Mesenchymal stem cell (in vitro differentiated cells and primary cell): Measurements from ENCODE around the gene SIM2.

Experiments
- DNase-seq: peaks from one replicate; pipeline ENCODE4 v3.0.0-alpha.2; 2013
- H2AFZ ChIP-seq: one replicate; pipeline ENCODE4 v1.6.1; 2013; ENCODE audit warnings: low read depth, mild to moderate bottlenecking, control low read depth, inconsistent platforms, low read length, moderate library complexity
- H2AK5ac ChIP-seq: 2 replicates; pipeline ENCODE4 v1.6.1; 2013; ENCODE audit warnings: low read length, moderate library complexity, mild to moderate bottlenecking, inconsistent platforms; ENCODE audit not compliant: severe bottlenecking
- H2BK120ac ChIP-seq: one replicate; pipeline ENCODE4 v1.6.1; 2013; ENCODE audit warnings: low read depth, mild to moderate bottlenecking, inconsistent platforms, low read length, moderate library complexity
- H2BK12ac ChIP-seq, 2 experiments: one replicate each; pipeline ENCODE4 v1.6.1; 2013; ENCODE audit warnings: inconsistent platforms in 2 of 2, low read length in 2 of 2, mild to moderate bottlenecking in 2 of 2, moderate library complexity in 2 of 2, control low read depth in 1 of 2
- H2BK15ac ChIP-seq: one replicate; pipeline ENCODE4 v1.6.1; 2013; ENCODE audit warnings: mild to moderate bottlenecking, low read depth, inconsistent platforms; ENCODE audit not compliant: poor library complexity, severe bottlenecking
- H2BK5ac ChIP-seq: 2 replicates; pipeline ENCODE4 v1.6.1; 2013; ENCODE audit warnings: low read depth, mild to moderate bottlenecking, low read length, control low read depth, inconsistent platforms; ENCODE audit not compliant: poor library complexity, severe bottlenecking
- H3K14ac ChIP-seq, 2 experiments: one replicate each; pipeline ENCODE4 v1.6.1; 2013; ENCODE audit warnings: inconsistent platforms in 2 of 2, low read length in 2 of 2, control low read depth in 1 of 2, mild to moderate bottlenecking in 1 of 2, moderate library complexity in 1 of 2
- H3K18ac ChIP-seq, 2 experiments: one replicate each; pipeline ENCODE4 v1.6.1; 2013; ENCODE audit warnings: inconsistent platforms in 2 of 2, low read length in 2 of 2, control low read depth in 1 of 2, low read depth in 1 of 2, mild to moderate bottlenecking in 1 of 2
- H3K23ac ChIP-seq, 2 experiments: one replicate each; pipeline ENCODE4 v1.6.1; 2013; ENCODE audit warnings: inconsistent platforms in 2 of 2, low read length in 2 of 2, mild to moderate bottlenecking in 2 of 2, moderate library complexity in 2 of 2, control low read depth in 1 of 2
- H3K27ac ChIP-seq: 2 replicates; pipeline ENCODE4 v1.5.1; 2013; ENCODE audit warnings: mild to moderate bottlenecking, moderate library complexity, low read length, control low read depth, inconsistent platforms; ENCODE audit not compliant: poor library complexity, severe bottlenecking
- H3K27me3 ChIP-seq, 2 experiments: 2 replicates each; pipeline versions ENCODE4 v1.6.1 to v1.7.0; 2013; ENCODE audit warnings: low read length in 2 of 2, mild to moderate bottlenecking in 2 of 2, moderate library complexity in 2 of 2, control low read depth in 1 of 2, inconsistent platforms in 1 of 2; ENCODE audit not compliant: control insufficient read depth in 1 of 2, insufficient read depth in 1 of 2
- H3K36me3 ChIP-seq, 2 experiments: 2 replicates each; pipeline versions ENCODE4 v1.6.1 to v1.7.0; 2013; ENCODE audit warnings: low read length in 2 of 2, control low read depth in 1 of 2, inconsistent platforms in 1 of 2, low read depth in 1 of 2, mild to moderate bottlenecking in 1 of 2; ENCODE audit not compliant: insufficient read depth in 2 of 2, control insufficient read depth in 1 of 2
- H3K4ac ChIP-seq, 2 experiments: one replicate each; pipeline ENCODE4 v1.6.1; 2013; ENCODE audit warnings: inconsistent platforms in 2 of 2, low read length in 2 of 2, mild to moderate bottlenecking in 2 of 2, moderate library complexity in 2 of 2, control low read depth in 1 of 2, low read depth in 1 of 2
- H3K4me1 ChIP-seq: 2 replicates; pipeline ENCODE4 v1.6.1; 2013; ENCODE audit warnings: low read depth, low read length, control low read depth; ENCODE audit not compliant: control insufficient read depth, insufficient read depth
- H3K4me2 ChIP-seq: 2 replicates; pipeline ENCODE4 v1.6.1; 2013; ENCODE audit warnings: low read length, mild to moderate bottlenecking, inconsistent platforms; ENCODE audit not compliant: poor library complexity, severe bottlenecking
- H3K4me3 ChIP-seq, 2 experiments: 2 replicates each; pipeline versions ENCODE4 v1.5.1 to v1.7.0; 2013; ENCODE audit warnings: low read length in 2 of 2, mild to moderate bottlenecking in 2 of 2, control low read depth in 1 of 2, low read depth in 1 of 2; ENCODE audit not compliant: insufficient read depth in 1 of 2
- H3K79me1 ChIP-seq: replicated peaks from 2 replicates; pipeline ENCODE4 v1.6.1; 2013; ENCODE audit warnings: mild to moderate bottlenecking, control low read depth, low read length, inconsistent platforms; ENCODE audit not compliant: poor library complexity, severe bottlenecking
- H3K9ac ChIP-seq: 2 replicates; pipeline ENCODE4 v1.7.0; 2013; ENCODE audit warnings: mild to moderate bottlenecking, low read length, moderate library complexity
- H3K9me3 ChIP-seq: 2 replicates; pipeline ENCODE4 v1.7.0; 2013; ENCODE audit warnings: mild to moderate bottlenecking, low read length; ENCODE audit not compliant: control insufficient read depth
- H4K8ac ChIP-seq: one replicate; pipeline ENCODE4 v1.6.1; 2013; ENCODE audit warnings: inconsistent platforms, mild to moderate bottlenecking, low read length, moderate library complexity
- H4K91ac ChIP-seq: one replicate; pipeline ENCODE4 v1.6.1; 2013; ENCODE audit warnings: mild to moderate bottlenecking, low read length, inconsistent platforms
- WGBS: methylation state at CpG from one replicate; pipeline ENCODE4 v1.1.7; 2013; ENCODE audit warnings: mixed read lengths; 5-methylcytosine and 5-hydroxymethylcytosine counted together

SIM2 gene

DNA sequence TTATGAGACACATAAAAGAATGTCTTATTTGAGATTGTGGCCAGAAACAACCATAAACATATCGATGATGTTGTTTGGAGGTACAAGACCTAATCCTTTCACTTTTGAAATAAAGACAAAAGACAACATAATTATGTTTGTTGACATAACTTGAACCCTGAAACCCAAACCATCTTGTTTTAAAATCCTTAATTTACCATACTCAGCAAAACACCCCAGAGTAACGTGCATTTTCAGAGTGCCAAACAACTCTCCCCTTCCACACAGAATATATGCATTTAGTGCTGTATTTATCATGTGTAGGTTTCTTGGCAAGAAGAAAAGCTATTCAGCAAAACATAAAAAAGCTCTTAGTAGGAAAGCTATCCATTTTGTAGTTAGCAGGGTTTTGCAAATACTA, 17.5 kb downstream of the SIM2 start:
- H3K14ac ChIP-seq = no peak overlapping the region
- H3K27ac ChIP-seq = no peak overlapping the region
- no peak overlapping the region for H3K4me2 ChIP-seq
- H2BK5ac ChIP-seq = no peak overlapping the region
- no peak overlapping the region for H3K23ac ChIP-seq
- no peaks in the 10 kb centered on the region for H3K9me3 ChIP-seq
- H3K4me3 ChIP-seq = no peak overlapping the region
- H2BK12ac ChIP-seq = no peak overlapping the region
- no peak overlapping the region for H2BK15ac ChIP-seq
- peaks cover 26 to 73% of the 10 kb centered on the region in 2 experiments for H3K27me3 ChIP-seq
- no peak for DNase-seq
- no peak overlapping the region for H4K8ac ChIP-seq
- no peak overlapping the region for H2AFZ ChIP-seq
- H2BK120ac ChIP-seq = no peak overlapping the region
- H3K9ac ChIP-seq = no peak overlapping the region
- peaks cover 2% of the 10 kb centered on the region for H3K79me1 ChIP-seq
- no peak overlapping the region for H4K91ac ChIP-seq
- no peak overlapping the region for H2AK5ac ChIP-seq
- H3K4ac ChIP-seq = no peak overlapping the region
- WGBS = 80% methylated on average over 2 of the region's 2 CpGs
- H3K4me1 ChIP-seq = no peaks in the 10 kb centered on the region
- H3K18ac ChIP-seq = no peak overlapping the region
- no peaks in the 10 kb centered on the region for H3K36me3 ChIP-seq

GRCh38 chr21:36716836-36717235, 17.9 kb downstream of the SIM2 start:
- no peak overlapping the region for H3K23ac ChIP-seq
- peaks cover 2% of the 10 kb centered on the region for H3K79me1 ChIP-seq
- H3K18ac ChIP-seq = no peak overlapping the region
- no peak for DNase-seq
- H2BK12ac ChIP-seq = no peak overlapping the region
- H3K4me1 ChIP-seq = no peaks in the 10 kb centered on the region
- no peak overlapping the region for H4K91ac ChIP-seq
- H3K4ac ChIP-seq = no peak overlapping the region
- no peak overlapping the region for H2BK5ac ChIP-seq
- H3K9me3 ChIP-seq = no peaks in the 10 kb centered on the region
- no peak overlapping the region for H3K14ac ChIP-seq
- H3K9ac ChIP-seq = no peak overlapping the region
- no peak overlapping the region for H2AFZ ChIP-seq
- no peak overlapping the region for H2BK120ac ChIP-seq
- H3K27me3 ChIP-seq = peaks cover 29 to 69% of the 10 kb centered on the region in 2 experiments
- WGBS = 88% methylated on average over 7 of the region's 9 CpGs
- H2AK5ac ChIP-seq = no peak overlapping the region
- no peak overlapping the region for H3K27ac ChIP-seq
- no peak overlapping the region for H2BK15ac ChIP-seq
- H3K4me3 ChIP-seq = no peak overlapping the region
- H4K8ac ChIP-seq = no peak overlapping the region
- no peak overlapping the region for H3K4me2 ChIP-seq
- H3K36me3 ChIP-seq = no peaks in the 10 kb centered on the region

GRCh38 chr21:36717976-36718375, 19.1 kb downstream of the SIM2 start:
- no peak overlapping the region for H3K4me3 ChIP-seq
- H4K8ac ChIP-seq = no peak overlapping the region
- no peak overlapping the region for H2AFZ ChIP-seq
- H3K9ac ChIP-seq = no peak overlapping the region
- no peak overlapping the region for H4K91ac ChIP-seq
- no peak overlapping the region for H3K23ac ChIP-seq
- WGBS = 73% methylated on average over 6 of the region's 6 CpGs
- H3K18ac ChIP-seq = no peak overlapping the region
- H3K9me3 ChIP-seq = no peaks in the 10 kb centered on the region
- peaks cover 2% of the 10 kb centered on the region for H3K79me1 ChIP-seq
- H2BK5ac ChIP-seq = no peak overlapping the region
- H2AK5ac ChIP-seq = no peak overlapping the region
- H2BK120ac ChIP-seq = no peak overlapping the region
- no peaks in the 10 kb centered on the region for H3K36me3 ChIP-seq
- DNase-seq = no peak
- H3K27ac ChIP-seq = no peak overlapping the region
- no peak overlapping the region for H3K4me2 ChIP-seq
- no peak overlapping the region for H2BK15ac ChIP-seq
- H3K4ac ChIP-seq = no peak overlapping the region
- H2BK12ac ChIP-seq = no peak overlapping the region
- no peaks in the 10 kb centered on the region for H3K4me1 ChIP-seq
- no peak overlapping the region for H3K14ac ChIP-seq
- H3K27me3 ChIP-seq = peaks cover 24 to 62% of the 10 kb centered on the region in 2 experiments

DNA sequence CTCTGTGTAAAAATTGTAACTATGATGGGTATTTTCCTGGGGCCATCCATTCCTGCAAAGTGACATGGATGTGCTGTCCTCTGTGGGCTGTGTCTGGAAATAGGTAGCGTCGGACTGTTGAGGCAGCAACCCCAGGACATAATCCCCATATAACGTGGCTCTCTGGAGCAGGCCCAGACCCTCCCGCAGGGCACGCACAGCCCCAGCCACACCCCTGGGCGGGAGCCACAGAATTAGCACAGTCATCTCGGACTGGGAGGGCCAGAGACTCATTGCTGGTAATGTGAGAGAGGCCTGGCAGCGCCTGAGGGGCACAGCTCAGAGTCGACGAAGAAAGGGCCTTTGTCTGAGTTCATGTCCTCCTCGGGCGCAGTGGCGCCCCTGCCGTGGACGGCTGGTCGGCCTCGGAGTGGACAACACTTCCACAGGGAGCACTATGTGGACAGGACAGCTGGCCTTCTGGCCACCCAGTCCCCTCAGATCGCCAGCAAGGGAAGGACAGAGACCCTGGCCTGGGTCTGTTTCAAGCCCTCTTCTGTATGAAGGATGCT, 20.1 kb downstream of the SIM2 start:
- H2BK15ac ChIP-seq = no peak overlapping the region
- H3K14ac ChIP-seq = no peak overlapping the region
- H2BK5ac ChIP-seq = no peak overlapping the region
- no peak overlapping the region for H3K27ac ChIP-seq
- H3K4ac ChIP-seq = no peak overlapping the region
- H2AFZ ChIP-seq = no peak overlapping the region
- H3K79me1 ChIP-seq = peaks cover 2% of the 10 kb centered on the region
- no peak overlapping the region for H3K23ac ChIP-seq
- H4K91ac ChIP-seq = no peak overlapping the region
- DNase-seq = no peak
- H2BK12ac ChIP-seq = no peak overlapping the region
- peaks cover 20 to 60% of the 10 kb centered on the region in 2 experiments for H3K27me3 ChIP-seq
- H3K9me3 ChIP-seq = no peaks in the 10 kb centered on the region
- no peak overlapping the region for H3K9ac ChIP-seq
- H3K18ac ChIP-seq = no peak overlapping the region
- H4K8ac ChIP-seq = no peak overlapping the region
- H2BK120ac ChIP-seq = no peak overlapping the region
- H3K4me2 ChIP-seq = no peak overlapping the region
- H3K36me3 ChIP-seq = no peaks in the 10 kb centered on the region
- WGBS = 84% methylated on average over 18 of the region's 18 CpGs
- H3K4me3 ChIP-seq = no peak overlapping the region
- H3K4me1 ChIP-seq = no peaks in the 10 kb centered on the region
- no peak overlapping the region for H2AK5ac ChIP-seq
